Activated naive CD4-positive, alpha-beta T cell treated with anti-CD3 and anti-CD28 coated beads, Interleukin-2, amount 10 ng/mL, durations not matched to agents 7 days and 5 days (primary cell): ENCODE data around the gene CEACAM1.
"Not testable (repeated sequence)": the region's sequence is repeated elsewhere in the genome, so short reads cannot be mapped to it uniquely, and the experiment has no call there.

Experiments used
- CTCF ChIA-PET: fragments of 350-600 bp; sonication (Branson Sonifier 250); formaldehyde crosslinking; loops from one replicate; lab custom pipeline; 2021; ENCODE audit warnings: antibody characterized with exemption; lab: Charles Lee
- DNase-seq: peaks from one replicate; pipeline ENCODE4 v3.0.0-alpha.2; 2020
- H3K27ac Mint-ChIP-seq: one replicate; pipeline ENCODE4 v1.8.0; 2021; ENCODE audit warnings: mild to moderate bottlenecking, moderate library complexity, mixed read lengths
- H3K27me3 Mint-ChIP-seq: one replicate; pipeline ENCODE4 v1.8.0; 2021; ENCODE audit warnings: mild to moderate bottlenecking, mixed read lengths
- H3K36me3 Mint-ChIP-seq: one replicate; pipeline ENCODE4 v1.8.0; 2021; ENCODE audit warnings: mixed read lengths
- H3K4me1 Mint-ChIP-seq: one replicate; pipeline ENCODE4 v1.8.0; 2021; ENCODE audit warnings: mixed read lengths
- H3K4me3 Mint-ChIP-seq: one replicate; pipeline ENCODE4 v1.8.0; 2021; ENCODE audit warnings: mild to moderate bottlenecking, moderate library complexity, mixed read lengths
- H3K9me3 Mint-ChIP-seq: one replicate; pipeline ENCODE4 v1.8.0; 2021; ENCODE audit warnings: mixed read lengths

CEACAM1 gene

DNA sequence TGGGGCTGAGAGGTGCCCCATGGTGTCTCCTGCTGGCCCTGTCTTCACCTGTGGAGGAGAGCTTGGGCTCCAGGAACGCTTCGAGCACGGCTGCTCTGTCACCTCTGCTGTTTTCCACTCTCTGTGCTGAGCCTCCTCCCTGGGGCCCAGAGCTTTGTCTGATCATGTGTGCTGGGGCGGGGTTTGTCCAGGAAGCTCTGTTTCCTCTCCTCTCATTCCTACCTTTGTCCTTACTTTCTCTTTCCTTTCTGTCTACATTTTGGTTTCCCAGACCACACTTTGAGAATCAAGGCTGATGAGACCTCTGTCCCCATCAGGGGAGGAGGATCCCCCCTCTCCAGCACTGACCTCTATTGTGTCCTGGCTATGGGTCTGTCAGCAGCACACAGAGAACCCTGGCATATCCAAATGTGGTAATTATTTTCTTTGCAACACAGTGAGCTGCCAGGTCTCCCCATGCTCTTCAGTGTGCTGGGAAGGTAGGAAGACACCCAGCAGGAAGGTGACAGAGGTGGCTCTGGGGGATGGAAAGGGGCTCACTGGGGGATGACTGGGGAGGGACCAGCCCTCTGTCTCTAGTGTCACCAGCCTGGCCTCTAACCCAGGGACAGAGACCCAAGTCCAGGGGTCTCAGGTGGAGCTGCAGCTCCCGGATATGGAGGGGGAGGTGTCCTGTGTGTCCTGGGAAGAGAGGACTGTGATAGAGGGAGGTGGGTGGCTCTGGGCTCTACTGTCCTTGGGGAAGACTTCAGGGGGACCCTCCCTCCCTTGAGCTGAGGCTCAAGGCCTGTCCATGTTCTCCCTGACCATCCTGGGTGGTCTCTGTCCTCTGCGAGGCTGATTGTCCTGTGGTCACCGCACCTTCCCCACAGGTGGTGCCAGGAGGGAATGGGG is at the start of gene CEACAM1:
CEACAM1 (minus strand) TSS at position 128 of the 894 bp plus-strand sequence; CDS start at position 21, 107 bp downstream.
- CTCF ChIA-PET = interaction anchor here (0.5 to 8.0 kb wide), 22 partner anchors 8 to 108 kb away, joined by 3 to 140 read pairs (median 6); partner anchors contain the start of gene CXCL17
- peak within 1 kb of the TSS; percentile 82 for H3K4me3 Mint-ChIP-seq
- peaks cover 7% of the 10 kb centered on the region for H3K27me3 Mint-ChIP-seq
- H3K4me1 Mint-ChIP-seq = peaks cover 55% of the 10 kb centered on the region
- peak within 1 kb of the TSS; percentile 81 for H3K27ac Mint-ChIP-seq
- H3K36me3 Mint-ChIP-seq = peaks cover 25% of the 10 kb centered on the region
- H3K9me3 Mint-ChIP-seq = no peaks in the 10 kb centered on the region
- peak; percentile 82 for DNase-seq

DNA sequence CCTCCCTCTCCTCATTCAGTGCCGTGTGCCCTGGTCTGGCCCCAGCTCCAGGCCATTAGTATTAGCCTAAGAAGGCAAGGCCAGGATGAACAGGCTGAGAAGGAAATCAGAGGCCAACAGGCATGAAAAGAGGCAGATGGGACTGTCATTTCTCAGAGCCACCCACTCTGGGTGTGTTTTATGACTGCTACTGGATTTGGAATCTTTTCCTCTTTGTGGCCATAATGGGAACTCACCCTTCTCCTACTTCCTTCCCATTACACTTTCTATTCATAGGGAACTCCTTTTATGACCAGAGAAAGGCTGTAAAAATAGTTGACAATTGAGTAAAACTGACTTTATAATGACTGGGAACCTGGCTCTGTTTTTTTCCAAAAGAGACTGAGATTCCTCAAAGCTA is 48.7 kb upstream of the CEACAM1 start:
- peaks cover 9% of the 10 kb centered on the region for H3K27me3 Mint-ChIP-seq
- CTCF ChIA-PET = interaction anchor here (1.2 kb wide), 1 partner anchor 10 kb away, joined by 5 read pairs; no protein-coding TSS in a partner anchor

DNA sequence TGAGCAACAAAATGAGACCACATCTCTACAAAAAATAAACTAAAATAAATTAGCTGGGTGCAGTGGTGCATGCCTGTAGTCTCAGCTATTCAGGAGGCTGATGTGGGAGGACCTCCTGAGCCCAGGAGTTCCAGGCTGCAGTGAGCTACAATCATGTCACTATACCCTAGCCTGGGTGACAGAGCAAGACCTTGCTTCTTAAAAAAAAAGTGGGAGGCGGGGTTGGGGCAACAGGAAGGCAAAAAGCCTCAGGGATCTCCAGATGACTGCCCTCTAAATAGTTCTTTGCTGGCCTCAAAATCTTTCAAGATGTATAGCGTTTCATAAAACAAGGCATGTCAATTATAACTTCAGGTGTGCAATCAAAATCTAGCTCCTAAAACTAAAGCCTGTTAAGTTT is 48.0 kb upstream of the CEACAM1 start:
- H3K4me1 Mint-ChIP-seq = no peaks in the 10 kb centered on the region
- H3K9me3 Mint-ChIP-seq = no peaks in the 10 kb centered on the region
- H3K4me3 Mint-ChIP-seq = no peak overlapping the region
- CTCF ChIA-PET = interaction anchor here (1.2 kb wide), 1 partner anchor 9 kb away, joined by 5 read pairs; no protein-coding TSS in a partner anchor
- no peaks in the 10 kb centered on the region for H3K36me3 Mint-ChIP-seq
- DNase-seq = no peak
- no peak overlapping the region for H3K27ac Mint-ChIP-seq
- H3K27me3 Mint-ChIP-seq = peaks cover 9% of the 10 kb centered on the region

More for the DNA sequence above, 48.7 kb upstream of the CEACAM1 start:
- no peak for DNase-seq
- no peaks in the 10 kb centered on the region for H3K36me3 Mint-ChIP-seq
- H3K9me3 Mint-ChIP-seq = no peaks in the 10 kb centered on the region
- no peak overlapping the region for H3K4me3 Mint-ChIP-seq
- H3K4me1 Mint-ChIP-seq = no peaks in the 10 kb centered on the region
- H3K27ac Mint-ChIP-seq = no peak overlapping the region

DNA sequence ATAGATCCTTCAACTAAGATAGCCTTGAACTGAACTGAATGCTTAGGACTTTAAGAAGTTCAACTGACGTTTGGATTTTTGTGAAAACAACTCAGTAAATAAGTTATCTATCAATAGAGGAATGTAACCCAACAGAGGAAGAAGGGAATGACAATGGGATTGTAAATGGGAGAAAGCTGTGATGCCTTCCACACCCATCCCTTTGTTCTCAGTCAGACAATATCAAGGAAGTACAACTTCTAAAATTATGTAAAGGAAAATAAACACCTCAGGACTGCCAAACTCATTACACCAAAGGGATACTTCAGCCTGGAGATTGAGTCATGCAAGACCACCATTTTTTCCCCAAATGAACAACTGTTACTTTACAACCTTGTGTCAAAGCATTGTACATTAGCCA is 45.4 kb upstream of the CEACAM1 start:
- peaks cover 6% of the 10 kb centered on the region for H3K27me3 Mint-ChIP-seq
- H3K27ac Mint-ChIP-seq = no peak overlapping the region
- H3K36me3 Mint-ChIP-seq = no peaks in the 10 kb centered on the region
- no peak for DNase-seq
- CTCF ChIA-PET = interaction anchor here (2.9 kb wide), 1 partner anchor 23 kb away, joined by 10 read pairs; no protein-coding TSS in a partner anchor
- H3K4me3 Mint-ChIP-seq = no peak overlapping the region
- H3K9me3 Mint-ChIP-seq = no peaks in the 10 kb centered on the region
- H3K4me1 Mint-ChIP-seq = no peaks in the 10 kb centered on the region

DNA sequence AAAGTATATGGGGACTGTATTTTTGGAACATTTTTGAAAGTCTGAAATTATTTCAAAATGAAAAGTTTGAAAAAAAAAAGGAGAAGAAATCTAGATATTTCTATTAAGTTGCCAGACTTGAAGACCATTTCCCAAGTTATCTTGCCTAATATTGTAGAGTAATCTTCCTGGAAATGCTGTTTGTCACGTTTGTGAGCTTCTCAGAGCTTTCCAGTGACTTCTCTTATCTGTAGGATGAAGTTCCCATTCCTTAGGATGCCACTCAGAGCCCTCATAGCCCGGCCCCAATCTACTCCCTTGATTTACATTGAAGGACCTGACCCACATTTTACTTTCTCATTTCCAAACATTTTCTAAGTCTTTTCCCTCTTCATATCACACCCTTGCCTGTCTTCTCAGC is 42.8 kb upstream of the CEACAM1 start:
- Mint-ChIP-seq H3K9me3 (no peaks in the 10 kb centered on the region), H3K4me1 (no peaks in the 10 kb centered on the region), H3K4me3 (no peak overlapping the region), H3K27me3 (peaks cover 21% of the 10 kb centered on the region), H3K27ac (no peak overlapping the region), H3K36me3 (no peaks in the 10 kb centered on the region)
- CTCF ChIA-PET = no interaction called here
- no peak for DNase-seq

DNA sequence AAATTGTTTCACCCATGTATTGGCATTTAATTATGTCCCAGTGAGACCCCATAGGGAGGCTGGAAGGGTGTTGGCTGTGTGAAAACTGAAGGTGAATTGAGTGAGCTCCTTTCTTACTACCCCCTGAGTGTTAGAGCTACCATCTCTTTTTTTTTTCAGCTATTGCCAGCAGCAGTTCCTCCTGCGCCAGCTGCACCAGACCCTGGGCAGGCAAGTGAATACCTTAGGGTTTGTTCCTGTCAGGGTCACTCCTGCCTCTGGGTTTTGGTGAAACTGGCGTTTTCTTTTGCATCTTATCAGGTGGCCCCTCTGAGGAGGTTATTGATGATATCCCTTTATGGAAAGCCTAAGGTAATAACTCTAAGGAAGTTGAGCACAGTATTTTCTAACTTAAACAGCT is 40.9 kb upstream of the CEACAM1 start:
- CTCF ChIA-PET = interaction anchor here (1.1 kb wide), 1 partner anchor 131 kb away, joined by 3 read pairs; no protein-coding TSS in a partner anchor
- H3K36me3 Mint-ChIP-seq = no peaks in the 10 kb centered on the region

DNA sequence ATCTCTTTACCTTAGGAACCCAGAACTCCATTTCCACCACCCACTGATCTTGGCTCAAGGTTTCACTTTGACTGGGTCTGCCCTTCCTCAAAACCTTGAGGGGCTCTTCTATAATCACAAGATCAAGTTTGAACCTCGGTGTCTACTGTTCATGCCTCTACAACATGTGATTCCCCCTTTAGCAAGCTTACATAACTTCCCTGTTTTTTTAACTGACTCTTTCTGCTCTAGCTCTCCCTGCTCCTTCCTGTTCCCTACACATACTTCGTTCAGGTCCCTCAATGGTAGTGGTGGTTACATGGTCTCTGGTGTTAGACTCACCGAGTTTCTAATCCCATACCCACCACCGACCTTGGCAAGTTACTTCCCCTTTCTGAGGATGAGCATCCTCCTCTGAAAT is 39.7 kb upstream of the CEACAM1 start:
- Mint-ChIP-seq H3K36me3 (no peaks in the 10 kb centered on the region), H3K4me1 (no peaks in the 10 kb centered on the region), H3K27ac (no peak overlapping the region), H3K9me3 (no peaks in the 10 kb centered on the region), H3K27me3 (peaks cover 27% of the 10 kb centered on the region), H3K4me3 (no peak overlapping the region)
- CTCF ChIA-PET = interaction anchor here (1.4 kb wide), 1 partner anchor 29 kb away, joined by 6 read pairs; no protein-coding TSS in a partner anchor
- DNase-seq = no peak

More for the DNA sequence above, 40.9 kb upstream of the CEACAM1 start:
- Mint-ChIP-seq H3K27ac (no peak overlapping the region), H3K9me3 (no peaks in the 10 kb centered on the region), H3K27me3 (peaks cover 24% of the 10 kb centered on the region), H3K4me3 (no peak overlapping the region), H3K4me1 (no peaks in the 10 kb centered on the region)
- DNase-seq = no peak

DNA sequence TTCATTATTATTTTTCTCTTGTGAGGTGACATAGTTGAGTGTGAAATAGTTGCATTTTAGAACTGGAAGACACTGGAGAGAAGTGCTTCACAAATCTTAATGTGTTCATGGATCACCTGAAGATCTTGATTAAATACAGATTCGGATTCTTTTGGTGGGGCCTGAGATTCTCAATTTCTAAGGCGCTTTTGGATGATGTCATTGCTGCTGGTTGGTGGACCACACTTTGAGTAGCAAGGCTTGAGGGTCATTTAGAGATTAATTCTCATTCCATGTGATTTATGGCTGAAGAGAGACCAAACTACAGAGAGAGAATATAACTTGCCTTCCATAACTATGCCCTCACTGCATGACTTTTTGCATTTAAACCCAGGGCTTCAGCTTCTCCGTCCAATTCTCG is 39.3 kb upstream of the CEACAM1 start:
- H3K36me3 Mint-ChIP-seq = no peaks in the 10 kb centered on the region
- CTCF ChIA-PET = interaction anchor here (1.3 to 1.4 kb wide), 5 partner anchors 9 to 117 kb away, joined by 3 to 7 read pairs (median 5); partner anchors contain the start of gene CEACAM1
- H3K4me3 Mint-ChIP-seq = no peak overlapping the region
- H3K4me1 Mint-ChIP-seq = no peaks in the 10 kb centered on the region
- no peaks in the 10 kb centered on the region for H3K9me3 Mint-ChIP-seq
- no peak for DNase-seq
- H3K27me3 Mint-ChIP-seq = peaks cover 27% of the 10 kb centered on the region
- no peak overlapping the region for H3K27ac Mint-ChIP-seq

DNA sequence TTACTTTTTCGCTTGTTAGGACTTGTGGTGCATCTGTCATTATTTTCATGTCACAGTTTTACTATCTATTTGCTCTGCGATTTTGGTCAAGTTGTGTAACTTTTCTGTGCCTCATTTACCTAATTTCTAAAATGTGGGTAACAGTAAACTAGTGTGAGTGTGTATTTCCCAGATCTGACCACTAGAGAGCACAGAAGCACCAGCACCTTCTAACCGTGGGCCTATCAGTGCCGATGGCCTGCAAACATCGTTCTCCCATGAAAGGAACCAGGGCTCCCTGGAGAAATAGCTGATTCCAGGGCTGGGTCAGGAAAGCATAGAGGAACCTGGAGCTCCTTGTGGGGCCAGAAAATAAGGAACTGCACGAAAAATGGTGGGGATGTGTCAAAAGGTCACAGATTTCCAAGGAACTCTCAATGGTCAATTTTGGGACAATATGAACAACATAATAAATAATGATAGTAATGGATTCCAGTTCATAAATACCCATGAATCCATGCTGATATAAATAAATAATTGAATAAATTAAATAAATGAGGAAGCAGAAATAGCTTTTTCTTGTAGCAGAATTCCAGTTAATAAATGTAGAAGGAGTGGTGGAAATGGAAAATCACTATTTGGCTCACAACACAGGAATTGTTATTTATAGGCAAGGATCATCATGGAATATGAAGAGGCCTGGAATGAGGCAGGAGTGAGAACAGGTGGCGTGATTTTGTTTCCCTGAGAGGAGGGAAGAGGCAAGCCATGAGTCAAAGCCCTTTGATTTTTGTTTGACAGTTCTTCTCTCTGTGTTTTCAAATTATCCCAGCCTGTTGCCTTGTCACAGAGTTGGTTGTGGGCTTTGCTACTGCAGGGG is 35.3 kb upstream of the CEACAM1 start:
- Mint-ChIP-seq H3K36me3 (no peaks in the 10 kb centered on the region), H3K4me3 (no peak overlapping the region), H3K27me3 (peaks cover 39% of the 10 kb centered on the region), H3K9me3 (no peaks in the 10 kb centered on the region), H3K4me1 (no peaks in the 10 kb centered on the region), H3K27ac (no peak overlapping the region)
- CTCF ChIA-PET = interaction anchor here (1.0 to 3.2 kb wide), 3 partner anchors 33 to 114 kb away, joined by 3 to 13 read pairs (median 4); no protein-coding TSS in a partner anchor
- DNase-seq = peak; percentile 30

DNA sequence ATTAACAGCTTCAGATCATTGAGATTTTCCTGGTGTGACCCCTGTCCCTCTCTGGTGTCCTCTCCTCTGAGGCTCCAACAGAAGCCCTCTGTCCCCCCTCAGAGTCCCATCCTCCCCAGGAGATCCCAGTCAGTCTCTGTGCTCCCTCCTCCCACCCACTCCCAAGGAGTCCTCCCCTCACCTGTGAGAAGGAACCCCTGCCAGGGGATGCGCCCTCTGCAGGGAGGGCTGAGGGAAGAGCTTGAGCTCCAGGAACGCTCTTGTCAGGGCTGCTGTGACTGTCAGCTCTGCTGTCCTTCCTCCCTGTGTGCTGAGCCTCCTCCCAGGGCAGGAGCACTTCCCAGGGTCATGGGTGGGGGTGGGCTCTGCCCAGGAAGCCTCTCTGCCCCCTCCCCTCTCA is 33.2 kb upstream of the CEACAM1 start:
- no peaks in the 10 kb centered on the region for H3K9me3 Mint-ChIP-seq
- H3K27ac Mint-ChIP-seq = no peak overlapping the region
- no peaks in the 10 kb centered on the region for H3K36me3 Mint-ChIP-seq
- peaks cover 34% of the 10 kb centered on the region for H3K27me3 Mint-ChIP-seq
- no peaks in the 10 kb centered on the region for H3K4me1 Mint-ChIP-seq
- H3K4me3 Mint-ChIP-seq = no peak overlapping the region
- CTCF ChIA-PET = interaction anchor here (1.7 to 3.2 kb wide), 2 partner anchors 22 to 35 kb away, joined by 4 to 13 read pairs; no protein-coding TSS in a partner anchor
- no peak for DNase-seq

DNA sequence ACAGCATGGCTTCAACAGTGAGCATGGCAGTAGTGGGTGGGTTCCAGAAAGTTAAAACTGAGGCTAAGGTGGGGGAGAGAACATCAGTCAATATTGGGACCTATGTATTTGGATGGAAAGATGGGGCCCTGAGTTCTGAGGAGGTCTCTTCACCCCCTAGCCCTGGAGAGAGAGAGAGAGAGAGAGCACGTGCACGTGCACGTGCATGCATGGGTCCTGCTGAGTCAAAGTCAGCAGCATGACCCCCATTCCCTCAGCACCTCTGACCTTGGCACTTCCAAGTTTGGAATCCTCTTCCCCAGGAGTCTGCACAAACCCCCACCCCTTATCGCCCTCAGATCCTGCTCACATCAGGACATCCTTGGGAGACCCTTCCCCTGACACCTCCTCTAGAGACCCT is 32.5 kb upstream of the CEACAM1 start:
- Mint-ChIP-seq H3K4me3 (no peak overlapping the region), H3K9me3 (no peaks in the 10 kb centered on the region), H3K36me3 (no peaks in the 10 kb centered on the region), H3K27ac (no peak overlapping the region), H3K4me1 (no peaks in the 10 kb centered on the region), H3K27me3 (peaks cover 37% of the 10 kb centered on the region)
- CTCF ChIA-PET = no interaction called here
- DNase-seq = no peak

DNA sequence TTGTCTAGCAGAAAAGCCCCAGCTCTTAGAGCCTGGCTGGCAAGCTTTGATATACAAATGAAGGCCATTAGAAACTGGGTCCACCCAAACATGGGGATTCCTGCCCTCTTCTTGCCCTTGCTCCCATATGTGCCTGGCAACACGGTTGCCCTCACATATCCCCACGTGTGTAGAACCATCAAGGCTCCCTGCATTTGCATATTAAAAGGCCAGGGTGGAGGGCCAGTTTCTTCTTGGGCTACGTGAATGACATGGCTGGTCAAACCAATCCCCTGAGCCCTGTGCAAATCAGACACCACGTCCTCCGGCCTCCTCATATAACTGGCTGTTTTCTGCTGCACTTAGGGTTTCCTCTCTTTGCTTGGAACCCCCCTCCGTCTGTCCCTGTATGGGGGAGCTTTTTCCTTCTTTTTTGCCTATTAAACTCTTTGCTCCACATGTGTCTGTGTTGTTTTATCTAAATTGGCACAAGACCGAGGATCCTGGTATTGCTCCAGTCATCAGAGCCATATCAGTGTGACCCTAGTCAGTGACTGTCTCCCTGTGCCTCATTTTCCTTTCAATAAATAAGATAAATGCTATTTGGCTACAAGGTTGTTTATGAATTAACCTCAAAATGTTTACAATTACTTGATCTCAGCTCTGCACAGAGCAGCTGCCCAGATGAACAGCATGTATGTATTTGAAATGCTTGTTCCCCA is 30.3 kb upstream of the CEACAM1 start:
- Mint-ChIP-seq H3K27me3 (peaks cover 53% of the 10 kb centered on the region), H3K4me1 (no peaks in the 10 kb centered on the region), H3K36me3 (no peaks in the 10 kb centered on the region), H3K27ac (no peak overlapping the region), H3K9me3 (no peaks in the 10 kb centered on the region), H3K4me3 (no peak overlapping the region)
- DNase-seq = no peak
- CTCF ChIA-PET = no interaction called here

DNA sequence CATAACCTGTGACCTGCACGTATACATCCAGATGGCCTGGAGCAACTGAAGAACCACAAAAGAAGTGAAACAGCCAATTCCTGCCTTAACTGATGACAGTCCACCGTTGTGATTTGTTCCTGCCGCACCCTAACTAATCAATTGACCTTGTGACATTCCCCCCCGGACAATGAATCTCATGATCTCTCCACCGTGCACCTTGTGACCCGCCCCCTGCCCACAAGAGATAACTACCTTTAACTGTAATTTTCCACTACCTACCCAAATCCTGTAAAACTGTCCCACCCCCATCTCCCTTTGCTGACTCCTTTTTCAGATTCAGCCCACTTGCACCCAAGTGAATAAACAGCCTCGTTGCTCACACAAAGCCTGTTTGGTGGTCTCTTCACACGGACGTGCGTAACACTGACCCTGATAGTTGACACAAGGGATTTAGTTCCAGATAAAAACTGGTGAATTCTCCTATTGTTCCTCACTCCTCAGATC is 29.1 kb upstream of the CEACAM1 start:
- DNase-seq, H3K27ac Mint-ChIP-seq, H3K4me1 Mint-ChIP-seq, CTCF ChIA-PET, H3K36me3 Mint-ChIP-seq, H3K9me3 Mint-ChIP-seq, H3K4me3 Mint-ChIP-seq: not testable (repeated sequence)
- peaks cover 64% of the 10 kb centered on the region for H3K27me3 Mint-ChIP-seq
